Psoas muscle (tissue), 8 donors: ENCODE data around the gene ADAMTS12. TPM values are rescaled to one million over a fixed set of nuclear protein-coding genes. Genes with fewer than 3 reads are reported as not detected.

ENCODE experiments used
- ATAC-seq, 4 donors: fragments of 200-7000 bp; cut with Tn5 transposase; one replicate each; pipeline ENCODE4 v1.9.1; 2020; ENCODE audit warnings: moderate library complexity in 3 of 4, mild to moderate bottlenecking in 2 of 4
- DNase-seq, 2 donors: peaks; one replicate each; pipeline ENCODE4 v3.0.0-alpha.2; 2020
- H3K27ac ChIP-seq: fragments of 200-600 bp; one replicate; pipeline ENCODE4 v1.8.0; 2022
- H3K27me3 ChIP-seq, 3 donors: fragments of 200-600 bp in 1 of 3; one replicate each; pipeline versions ENCODE4 v1.6.1 to v1.8.0; 2013 to 2022; ENCODE audit warnings: low read length in 2 of 3, mild to moderate bottlenecking in 2 of 3, moderate library complexity in 1 of 3; ENCODE audit not compliant: insufficient read depth in 3 of 3
- H3K36me3 ChIP-seq, 2 donors: fragments of 200-600 bp in 1 of 2; one replicate each; pipeline versions ENCODE4 v1.6.1 to v1.8.0; 2013 to 2022; ENCODE audit warnings: low read depth in 1 of 2, mild to moderate bottlenecking in 1 of 2, moderate library complexity in 1 of 2; ENCODE audit not compliant: insufficient read depth in 1 of 2
- H3K4me1 ChIP-seq: fragments of 200-600 bp; one replicate; pipeline ENCODE4 v1.8.0; 2022
- H3K4me3 ChIP-seq: fragments of 200-600 bp; one replicate; pipeline ENCODE4 v1.8.0; 2022; ENCODE audit warnings: mild to moderate bottlenecking
- H3K9me3 ChIP-seq: fragments of 200-600 bp; one replicate; pipeline ENCODE4 v1.8.0; 2022
- WGBS, 3 donors: extraction: QIAGEN DNeasy Blood & Tissue Kit; methylation state at CpG; one replicate each; pipeline versions ENCODE4 v1.1.6 to v1.1.7; 2013; 5-methylcytosine and 5-hydroxymethylcytosine counted together
- intact Hi-C, 2 donors: fragments of 100-400 bp; cut with DNase I; formaldehyde crosslinking; loops; one replicate each; pipeline versions ENCODE4 v1.11.0 to v1.14.2; 2022
- polyA plus RNA-seq, 3 donors: library from polyadenylated mRNA; stranded (reverse); fragments of 200-250 nt; gene quantifications; one replicate each; pipeline ENCODE4 v1.2.3, GENCODE V29; 2013
- total RNA-seq, 4 donors: library from RNA; stranded (reverse); fragmentation: NEBNext Ultra II Directional in 2 of 4; extraction: Animal tissue kit (Norgen Biotek cat#: 25700) in 2 of 4; gene quantifications; one replicate each; pipeline versions ENCODE4 v1.2.1 to v1.2.4, GENCODE V29; 2021 to 2023
- TF ChIP-seq, protein P1 (sequence below): fragments of 200-600 bp; IDR thresholded peaks from one replicate; pipeline ENCODE4 v1.8.0; 2022; ENCODE audit warnings: antibody characterized with exemption
- donor health status: healthy with polysubstance abuse.
- donor health status: DM: no; HTN: no; CAD: no; lungs with moderate emphysema.
- donor health status: Bipolar disorder and iron deficiency.
- donor health status: healthy.
- donor health status: DM: yes; HTN: yes; CAD: no.
- donor health status: DM: no; HTN: no; CAD: no.
- donor health status: DM: no; HTN: no; CAD: no.
- donor health status: DM: yes; HTN: yes; CAD: no.

Gene ADAMTS12
- total and polyA plus RNA-seq, 7 donors, result 0.19 to 1.2 (median 0.88) TPM

DNA sequence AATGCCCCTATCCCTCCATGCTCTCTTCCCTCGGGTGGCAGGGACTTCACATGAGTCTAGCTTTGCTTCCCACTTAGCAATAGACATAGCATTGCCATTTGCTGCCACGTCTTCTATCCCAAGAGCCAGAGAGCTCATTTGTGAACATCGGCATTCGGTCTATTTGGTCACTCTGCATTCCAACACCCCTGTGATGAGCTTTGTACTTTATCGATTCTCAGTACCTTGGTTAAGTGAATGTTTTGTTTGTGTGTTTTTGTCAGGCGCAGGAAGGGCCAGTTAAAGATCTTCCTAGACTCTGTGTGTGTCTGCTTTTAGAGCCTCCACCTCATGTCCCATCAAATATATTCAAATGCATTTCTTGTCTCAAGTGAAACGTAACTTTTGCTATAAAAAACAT lies 309.4 kb downstream of the ADAMTS12 start:
- no peaks in the 10 kb centered on the region for H3K36me3 ChIP-seq
- DNase-seq, result no peak
- TF ChIP-seq, protein P1, sequence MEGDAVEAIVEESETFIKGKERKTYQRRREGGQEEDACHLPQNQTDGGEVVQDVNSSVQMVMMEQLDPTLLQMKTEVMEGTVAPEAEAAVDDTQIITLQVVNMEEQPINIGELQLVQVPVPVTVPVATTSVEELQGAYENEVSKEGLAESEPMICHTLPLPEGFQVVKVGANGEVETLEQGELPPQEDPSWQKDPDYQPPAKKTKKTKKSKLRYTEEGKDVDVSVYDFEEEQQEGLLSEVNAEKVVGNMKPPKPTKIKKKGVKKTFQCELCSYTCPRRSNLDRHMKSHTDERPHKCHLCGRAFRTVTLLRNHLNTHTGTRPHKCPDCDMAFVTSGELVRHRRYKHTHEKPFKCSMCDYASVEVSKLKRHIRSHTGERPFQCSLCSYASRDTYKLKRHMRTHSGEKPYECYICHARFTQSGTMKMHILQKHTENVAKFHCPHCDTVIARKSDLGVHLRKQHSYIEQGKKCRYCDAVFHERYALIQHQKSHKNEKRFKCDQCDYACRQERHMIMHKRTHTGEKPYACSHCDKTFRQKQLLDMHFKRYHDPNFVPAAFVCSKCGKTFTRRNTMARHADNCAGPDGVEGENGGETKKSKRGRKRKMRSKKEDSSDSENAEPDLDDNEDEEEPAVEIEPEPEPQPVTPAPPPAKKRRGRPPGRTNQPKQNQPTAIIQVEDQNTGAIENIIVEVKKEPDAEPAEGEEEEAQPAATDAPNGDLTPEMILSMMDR, result no peak
- 84 to 89% (median 85%) methylated on average over 7 of the region's 7 CpGs for WGBS, 3 donors
- H3K27ac ChIP-seq, result no peak overlapping the region
- H3K4me3 ChIP-seq, result no peak overlapping the region
- ATAC-seq, result no peak
- H3K4me1 ChIP-seq, result no peaks in the 10 kb centered on the region
- H3K27me3 ChIP-seq, result no peaks in the 10 kb centered on the region
- intact Hi-C loops, result no loop called here
- H3K9me3 ChIP-seq, result no peaks in the 10 kb centered on the region

DNA sequence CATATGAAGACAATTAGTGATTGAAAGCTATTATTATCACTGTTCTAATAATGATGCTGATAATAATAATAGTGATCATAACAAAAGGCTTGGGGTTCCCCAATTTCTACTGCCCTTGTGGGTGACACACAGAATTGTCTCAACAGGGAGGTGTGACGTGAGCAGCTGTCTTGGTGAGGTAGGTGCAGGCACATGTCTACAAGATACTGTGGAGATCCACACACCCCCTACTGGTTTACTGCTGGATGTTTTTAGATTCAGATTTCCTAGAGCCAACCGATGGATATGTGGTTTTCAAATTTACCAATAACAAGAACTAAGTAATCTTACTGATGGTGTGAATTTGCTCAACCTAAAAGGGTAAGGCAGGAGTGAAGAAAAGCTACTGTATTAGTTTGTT lies 312.0 kb downstream of the ADAMTS12 start:
- no peak overlapping the region for H3K4me3 ChIP-seq
- TF ChIP-seq, protein P1, result no peak
- no peaks in the 10 kb centered on the region for H3K4me1 ChIP-seq
- intact Hi-C loops, result no loop called here
- H3K36me3 ChIP-seq, result no peaks in the 10 kb centered on the region
- DNase-seq, result no peak
- no peaks in the 10 kb centered on the region for H3K27me3 ChIP-seq
- no peak overlapping the region for H3K27ac ChIP-seq
- no peaks in the 10 kb centered on the region for H3K9me3 ChIP-seq
- WGBS, 3 donors, result 82 to 90% (median 84%) methylated on average over 2 of the region's 2 CpGs
- ATAC-seq, result no peak

DNA sequence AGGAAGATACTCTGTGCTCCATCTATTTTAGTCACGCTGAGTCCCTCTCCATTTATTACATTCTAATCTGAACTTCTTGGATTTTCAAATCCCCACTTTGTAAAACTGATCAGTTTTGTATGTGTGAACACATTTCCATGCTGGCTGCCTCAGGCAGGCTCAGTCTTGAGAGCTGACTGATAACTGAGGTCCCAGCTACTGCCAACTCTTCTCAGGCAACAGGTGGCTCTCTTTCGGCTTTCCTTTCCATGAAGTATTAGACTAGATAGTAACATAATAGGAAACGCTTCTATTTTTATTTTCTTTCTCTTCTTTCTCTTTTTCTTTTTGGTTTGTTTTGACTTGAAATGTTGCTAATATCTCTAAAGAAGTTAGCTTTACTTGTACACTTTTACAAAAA lies 312.6 kb downstream of the ADAMTS12 start:
- 28 to 55% (median 41%) methylated on average over 3 of the region's 3 CpGs for WGBS, 3 donors
- TF ChIP-seq, protein P1, result no peak
- Histone ChIP-seq H3K27me3 (no peaks in the 10 kb centered on the region), H3K4me3 (no peak overlapping the region), H3K36me3 (no peaks in the 10 kb centered on the region), H3K27ac (no peak overlapping the region), H3K4me1 (no peaks in the 10 kb centered on the region), H3K9me3 (no peaks in the 10 kb centered on the region)
- ATAC-seq, result no peak
- no peak for DNase-seq
- intact Hi-C loops, result no loop called here

DNA sequence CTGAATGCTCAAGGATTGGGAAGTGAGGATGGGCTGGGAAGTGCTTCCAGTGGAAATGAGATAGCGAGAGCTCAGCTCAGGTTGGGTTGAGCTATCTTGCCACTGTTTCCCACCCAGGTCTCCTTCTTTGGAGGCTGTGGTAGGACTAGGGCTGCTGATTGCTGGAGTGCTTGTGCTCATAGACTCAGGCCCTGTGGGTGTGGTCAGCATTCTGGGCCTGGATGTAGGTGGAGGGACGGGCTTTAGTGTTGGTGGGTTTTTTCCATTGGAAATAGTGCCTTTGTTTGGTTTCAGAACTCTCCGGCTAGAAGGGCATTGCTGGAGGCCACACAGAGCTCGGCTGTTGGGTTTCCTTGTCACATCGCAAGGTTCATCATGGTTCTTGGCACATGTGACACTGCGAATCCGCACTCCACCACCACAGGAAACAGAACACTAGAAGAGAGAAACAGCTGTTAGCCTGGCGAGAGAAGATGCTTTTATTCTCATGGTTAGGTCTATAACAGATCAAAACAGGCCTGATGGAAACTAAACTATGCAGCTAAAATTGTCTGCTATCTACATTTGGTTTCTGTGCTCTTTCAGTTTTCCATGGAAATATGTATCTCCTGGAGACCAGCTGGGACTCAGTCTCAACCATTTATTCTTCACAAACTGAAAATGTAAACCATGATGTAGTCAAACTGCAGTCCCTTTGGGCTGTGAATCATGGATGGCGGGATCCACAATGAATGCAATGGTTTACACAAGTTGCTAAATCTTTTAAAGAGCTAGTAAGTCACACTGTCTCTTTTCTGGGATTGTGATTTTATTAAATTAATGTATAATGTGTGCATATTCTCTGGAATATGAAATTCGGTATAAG lies 314.8 kb downstream of the ADAMTS12 start:
- no peak overlapping the region for H3K27ac ChIP-seq
- TF ChIP-seq, protein P1, result no peak
- H3K4me3 ChIP-seq, result no peak overlapping the region
- no peaks in the 10 kb centered on the region for H3K27me3 ChIP-seq
- 47 to 55% (median 54%) methylated on average over 10 of the region's 10 CpGs for WGBS, 3 donors
- H3K4me1 ChIP-seq, result no peaks in the 10 kb centered on the region
- intact Hi-C loops, result no loop called here
- ATAC-seq (no peak), DNase-seq (no peak)
- H3K36me3 ChIP-seq, result no peaks in the 10 kb centered on the region
- H3K9me3 ChIP-seq, result no peaks in the 10 kb centered on the region

DNA sequence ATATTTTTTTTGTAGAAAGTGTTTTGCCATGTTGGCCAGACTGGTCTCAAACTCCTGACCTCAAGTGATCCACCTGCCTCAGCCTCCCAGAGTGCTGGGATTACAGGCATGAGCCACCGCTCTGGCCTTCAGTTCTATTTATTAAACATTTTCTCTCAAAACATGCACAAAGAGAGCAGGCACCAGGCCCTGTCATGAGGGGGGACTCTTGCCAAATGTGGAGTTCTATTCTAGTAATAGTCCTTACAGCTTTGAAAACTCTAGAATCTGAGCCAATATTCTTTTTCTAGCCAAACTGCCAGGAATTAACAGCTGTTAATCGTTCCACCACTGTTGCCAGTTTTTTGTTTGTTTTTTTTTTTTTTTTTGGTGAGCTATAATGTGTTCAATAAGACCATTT lies 326.5 kb downstream of the ADAMTS12 start:
- TF ChIP-seq, protein P1, result no peak
- Histone ChIP-seq H3K27ac (no peak overlapping the region), H3K36me3 (no peaks in the 10 kb centered on the region), H3K4me3 (no peak overlapping the region), H3K27me3 (no peaks in the 10 kb centered on the region), H3K9me3 (no peaks in the 10 kb centered on the region), H3K4me1 (no peaks in the 10 kb centered on the region)
- DNase-seq (peak; percentile 23 to 51), ATAC-seq (peak in 1 of 4 donors; percentile 29)
- 11 to 23% (median 12%) methylated on average over 2 of the region's 2 CpGs for WGBS, 3 donors
- intact Hi-C loops, result no loop called here
